Osteoblast (primary cell): ENCODE measurements around the gene RAI1. TPM values are rescaled to one million over a fixed set of nuclear protein-coding genes. Genes with fewer than 3 reads are reported as not detected.
"Not testable (repeated sequence)": the region's sequence is repeated elsewhere in the genome, so short reads cannot be mapped to it uniquely, and the experiment has no call there.

Experiments used
- DNase-seq: peaks from one replicate; pipeline ENCODE4 v3.0.0; 2011; ENCODE audit warnings: low spot score, mixed read lengths; ENCODE audit not compliant: insufficient read length; ENCODE audit errors: missing footprints
- H2AFZ ChIP-seq: 2 replicates; pipeline ENCODE4 v1.6.0; 2011; ENCODE audit warnings: mild to moderate bottlenecking, low read length
- H3K27ac ChIP-seq: 2 replicates; pipeline ENCODE4 v1.5.1; 2011; ENCODE audit warnings: mild to moderate bottlenecking, low read depth, low read length, moderate library complexity
- H3K27me3 ChIP-seq: 2 replicates; pipeline ENCODE4 v1.6.0; 2012; ENCODE audit warnings: mild to moderate bottlenecking, control low read depth, inconsistent platforms, low read length, moderate library complexity; ENCODE audit not compliant: insufficient read depth
- H3K36me3 ChIP-seq: 2 replicates; pipeline ENCODE4 v1.5.1; 2011; ENCODE audit warnings: mild to moderate bottlenecking, low read length, control low read depth, moderate library complexity; ENCODE audit not compliant: insufficient read depth
- H3K4me1 ChIP-seq: 2 replicates; pipeline ENCODE4 v1.5.1; 2011; ENCODE audit warnings: mild to moderate bottlenecking, low read length, control low read depth, moderate library complexity; ENCODE audit not compliant: insufficient read depth
- H3K4me2 ChIP-seq: 2 replicates; pipeline ENCODE4 v1.6.0; 2011; ENCODE audit warnings: mild to moderate bottlenecking, low read length; ENCODE audit not compliant: insufficient read depth
- H3K4me3 ChIP-seq: fragments of 200-600 bp; sonication (generic); 3 replicates; pipeline ENCODE4 v1.5.1; 2012; ENCODE audit warnings: mild to moderate bottlenecking, low read length, inconsistent platforms; ENCODE audit not compliant: insufficient read depth
- H3K79me2 ChIP-seq: 2 replicates; pipeline ENCODE4 v1.6.0; 2012; ENCODE audit warnings: mild to moderate bottlenecking, low read length, control low read depth, inconsistent platforms; ENCODE audit not compliant: insufficient read depth
- H3K9me3 ChIP-seq: 2 replicates; pipeline ENCODE4 v1.5.1; 2011; ENCODE audit warnings: low read depth, low read length, control low read depth
- H4K20me1 ChIP-seq: 2 replicates; pipeline ENCODE4 v1.6.0; 2012; ENCODE audit warnings: mild to moderate bottlenecking, low read length, control low read depth; ENCODE audit not compliant: insufficient read depth
- CTCF ChIP-seq: IDR thresholded peaks from 2 replicates; pipeline ENCODE4 v1.5.1; 2011; ENCODE audit warnings: mild to moderate bottlenecking, low read depth, low read length, moderate library complexity; ENCODE audit errors: extremely low read depth
- total RNA-seq: library from RNA; depleted of rRNA; stranded (reverse); fragments of >200 nt; gene quantifications from 2 replicates; pipeline ENCODE4 v1.2.3, GENCODE V29; 2012

The RAI1 gene
- total RNA-seq, 1 donor, result 15.6 TPM

GRCh38 chr17:17685775-17686291, 4.6 kb downstream of the RAI1 start:
- peaks cover 34% of the 10 kb centered on the region for H4K20me1 ChIP-seq
- peak overlapping the region; percentile 96 for H3K27ac ChIP-seq

GRCh38 chr17:17689312-17689711, 8.1 kb downstream of the RAI1 start:
- no peaks in the 10 kb centered on the region for H3K27me3 ChIP-seq
- H3K79me2 ChIP-seq, result peaks cover 97% of the 10 kb centered on the region
- H3K9me3 ChIP-seq, result no peaks in the 10 kb centered on the region
- no peak overlapping the region for H3K27ac ChIP-seq
- H3K4me1 ChIP-seq, result peaks cover 49% of the 10 kb centered on the region
- no peak for DNase-seq
- no peak overlapping the region for H2AFZ ChIP-seq
- TF ChIP-seq CTCF, result no peak
- H3K4me2 ChIP-seq, result no peak overlapping the region
- H3K36me3 ChIP-seq, result no peaks in the 10 kb centered on the region
- no peak overlapping the region for H3K4me3 ChIP-seq
- H4K20me1 ChIP-seq, result peaks cover 53% of the 10 kb centered on the region

More at GRCh38 chr17:17685775-17686291, 4.6 kb downstream of the RAI1 start:
- H3K9me3 ChIP-seq, result no peaks in the 10 kb centered on the region
- peak overlapping the region; percentile 45 for H3K4me3 ChIP-seq
- no peaks in the 10 kb centered on the region for H3K27me3 ChIP-seq
- H3K36me3 ChIP-seq, result no peaks in the 10 kb centered on the region
- no peak for TF ChIP-seq CTCF
- H3K4me2 ChIP-seq, result peak overlapping the region; percentile 49
- peak; percentile 91 for DNase-seq
- H3K79me2 ChIP-seq, result peaks cover 83% of the 10 kb centered on the region
- H3K4me1 ChIP-seq, result peaks cover 28% of the 10 kb centered on the region
- peak overlapping the region; percentile 36 for H2AFZ ChIP-seq

GRCh38 chr17:17690233-17690632, 9.0 kb downstream of the RAI1 start:
- not testable (repeated sequence) for H3K27me3 ChIP-seq, H3K36me3 ChIP-seq, H3K9me3 ChIP-seq, H2AFZ ChIP-seq, H3K27ac ChIP-seq, H3K4me3 ChIP-seq, H3K4me2 ChIP-seq
- peaks cover 49% of the 10 kb centered on the region for H4K20me1 ChIP-seq
- peaks cover 50% of the 10 kb centered on the region for H3K4me1 ChIP-seq
- peak; percentile 38 for DNase-seq
- H3K79me2 ChIP-seq, result peaks cover 94% of the 10 kb centered on the region

- Histone ChIP-seq H4K20me1 (peaks cover 43% of the 10 kb centered on the region), H3K79me2 (peaks cover 94% of the 10 kb centered on the region), H3K36me3 (no peaks in the 10 kb centered on the region), H3K4me1 (peaks cover 55% of the 10 kb centered on the region), H3K4me2 (peak overlapping the region; percentile 36), H3K9me3 (no peaks in the 10 kb centered on the region), H3K27me3 (no peaks in the 10 kb centered on the region), H3K4me3 (peak overlapping the region; percentile 32), H3K27ac (peak overlapping the region; percentile 61), H2AFZ (no peak overlapping the region)
- peak; percentile 88 for DNase-seq
- TF ChIP-seq CTCF, result no peak
Measured at GRCh38 chr17:17691468-17692263, 10.4 kb downstream of the RAI1 start.
